H1 (cell line): ENCODE measurements around the gene IYD. TPM values are rescaled to one million over a fixed set of nuclear protein-coding genes. Genes with fewer than 3 reads are reported as not detected.

Source experiments
- CTCF ChIA-PET: fragments of 300-600 bp; sonication (Branson Sonifier 250); formaldehyde crosslinking; loops from one replicate; lab custom pipeline; 2021; ENCODE audit not compliant: partially characterized antibody; lab: Charles Lee
- POLR2A ChIA-PET: fragments of 300-600 bp; sonication (Branson Sonifier 250); formaldehyde crosslinking; loops from one replicate; lab custom pipeline; 2021; ENCODE audit warnings: inconsistent platforms; ENCODE audit not compliant: partially characterized antibody; lab: Charles Lee
- DNase-seq, 2 experiments: peaks; one replicate each; pipeline versions ENCODE4 v3.0.0 to v3.0.0-alpha.2; 2010 to 2022; ENCODE audit warnings: low spot score in 2 of 2, low read depth in 1 of 2, mixed read lengths in 1 of 2
- FAIRE-seq: peaks from 2 replicates; lab custom pipeline; 2011; peaks lifted over from hg19 to GRCh38; lab: Jason Lieb, UNC
- H2AFZ ChIP-seq: 2 replicates; pipeline ENCODE4 v1.8.1; 2012; ENCODE audit warnings: low read length, inconsistent platforms
- H2AK5ac ChIP-seq: 2 replicates; pipeline ENCODE4 v1.6.1; 2013; ENCODE audit warnings: low read depth, low read length
- H2BK120ac ChIP-seq: replicated peaks from 2 replicates; pipeline ENCODE3; 2013; ENCODE audit warnings: low read depth, low read length, inconsistent platforms
- H2BK12ac ChIP-seq: 2 replicates; pipeline ENCODE4 v1.6.1; 2013; ENCODE audit warnings: low read depth, low read length
- H2BK15ac ChIP-seq: 2 replicates; pipeline ENCODE4 v1.6.1; 2013; ENCODE audit warnings: low read length
- H2BK20ac ChIP-seq: 2 replicates; pipeline ENCODE4 v1.6.1; 2013; ENCODE audit warnings: low read length
- H2BK5ac ChIP-seq: 2 replicates; pipeline ENCODE4 v1.6.1; 2013; ENCODE audit warnings: low read depth, low read length
- H3K14ac ChIP-seq: 2 replicates; pipeline ENCODE4 v1.6.1; 2013; ENCODE audit warnings: inconsistent platforms; ENCODE audit not compliant: insufficient read length
- H3K18ac ChIP-seq: 2 replicates; pipeline ENCODE4 v1.6.1; 2013; ENCODE audit warnings: low read length; ENCODE audit errors: extremely low read depth
- H3K23ac ChIP-seq: 2 replicates; pipeline ENCODE4 v1.6.1; 2013; ENCODE audit warnings: inconsistent platforms; ENCODE audit not compliant: insufficient read length
- H3K23me2 ChIP-seq: 2 replicates; pipeline ENCODE4 v1.6.1; 2013; ENCODE audit warnings: low read depth, low read length
- H3K27ac ChIP-seq: 2 replicates; pipeline ENCODE4 v1.6.1; 2011; ENCODE audit warnings: low read depth, low read length, inconsistent platforms
- H3K27me3 ChIP-seq, 4 experiments: replicated peaks in 1 of 4; 1 replicate in 1 of 4; 2 replicates in 3 of 4; pipeline versions ENCODE4 v1.6.1 to v1.8.1; 2011 to 2013; ENCODE audit warnings: low read length in 3 of 4, mild to moderate bottlenecking in 3 of 4, inconsistent platforms in 2 of 4, mixed read lengths in 2 of 4, moderate library complexity in 1 of 4; ENCODE audit not compliant: control insufficient read depth in 3 of 4, insufficient read depth in 3 of 4; ENCODE audit errors: extremely low read depth in 1 of 4
- H3K36me3 ChIP-seq, 4 experiments: 2 replicates each; pipeline versions ENCODE4 v1.6.1 to v1.8.1; 2011 to 2013; ENCODE audit warnings: mild to moderate bottlenecking in 4 of 4, low read length in 3 of 4, moderate library complexity in 2 of 4, control low read depth in 1 of 4, inconsistent platforms in 1 of 4; ENCODE audit not compliant: insufficient read depth in 4 of 4, control insufficient read depth in 2 of 4
- H3K4ac ChIP-seq: replicated peaks from 2 replicates; pipeline ENCODE3; 2013; ENCODE audit warnings: low read length, low read depth, mixed read lengths, inconsistent platforms; ENCODE audit not compliant: insufficient read length
- H3K4me1 ChIP-seq, 4 experiments: replicated peaks in 1 of 4; 1 replicate in 1 of 4; 2 replicates in 3 of 4; pipeline versions ENCODE4 v1.6.1 to v1.8.1; 2011 to 2013; ENCODE audit warnings: low read length in 3 of 4, inconsistent platforms in 2 of 4, mixed read lengths in 1 of 4; ENCODE audit not compliant: insufficient read depth in 4 of 4, control insufficient read depth in 3 of 4
- H3K4me2 ChIP-seq, 2 experiments: 2 replicates each; pipeline versions ENCODE4 v1.6.1 to v1.8.1; 2011 to 2013; ENCODE audit warnings: low read depth in 2 of 2, low read length in 2 of 2, control low read depth in 1 of 2, inconsistent platforms in 1 of 2, mild to moderate bottlenecking in 1 of 2; ENCODE audit not compliant: insufficient read depth in 1 of 2
- H3K4me3 ChIP-seq, 4 experiments: fragments of 200-600, 300-600 bp in 1 of 4; sonication (generic), shearing (Covaris generic), sonication (Bioruptor Twin) in 1 of 4; 2 replicates each; pipeline versions ENCODE4 v1.5.1 to v1.8.1; 2011 to 2016; ENCODE audit warnings: low read length in 4 of 4, low read depth in 3 of 4, control low read depth in 2 of 4, inconsistent platforms in 2 of 4, mild to moderate bottlenecking in 2 of 4, mixed read lengths in 1 of 4, moderate library complexity in 1 of 4; ENCODE audit not compliant: insufficient read depth in 2 of 4; ENCODE audit errors: extremely low read depth in 1 of 4
- H3K56ac ChIP-seq: replicated peaks from 2 replicates; pipeline ENCODE3; 2013; ENCODE audit warnings: low read depth, mild to moderate bottlenecking, mixed read lengths, low read length, inconsistent platforms; ENCODE audit not compliant: insufficient read length
- H3K79me1 ChIP-seq: 2 replicates; pipeline ENCODE4 v1.6.1; 2013; ENCODE audit warnings: low read depth, low read length, control low read depth
- H3K79me2 ChIP-seq, 2 experiments: 2 replicates each; pipeline versions ENCODE4 v1.6.1 to v1.8.1; 2012 to 2013; ENCODE audit warnings: low read length in 2 of 2, mild to moderate bottlenecking in 2 of 2, inconsistent platforms in 1 of 2; ENCODE audit not compliant: insufficient read depth in 2 of 2, control insufficient read depth in 1 of 2
- H3K9ac ChIP-seq, 4 experiments: replicated peaks in 1 of 4; 1 replicate in 1 of 4; 2 replicates in 3 of 4; pipeline versions ENCODE4 v1.6.1 to v1.8.1; 2011 to 2013; ENCODE audit warnings: low read depth in 3 of 4, low read length in 3 of 4, control low read depth in 2 of 4, mild to moderate bottlenecking in 2 of 4, moderate library complexity in 2 of 4, inconsistent platforms in 1 of 4; ENCODE audit errors: extremely low read depth in 1 of 4
- H3K9me3 ChIP-seq, 2 experiments: 2 replicates each; pipeline versions ENCODE4 v1.6.1 to v1.8.1; 2012 to 2013; ENCODE audit warnings: mild to moderate bottlenecking in 2 of 2, moderate library complexity in 2 of 2, control low read depth in 1 of 2, inconsistent platforms in 1 of 2, low read depth in 1 of 2, low read length in 1 of 2, mixed read lengths in 1 of 2; ENCODE audit not compliant: insufficient read depth in 2 of 2
- H4K20me1 ChIP-seq, 2 experiments: replicated peaks in 1 of 2; 2 replicates each; pipeline versions ENCODE3 to v1.8.1; 2011 to 2013; ENCODE audit warnings: inconsistent platforms in 2 of 2, low read length in 2 of 2, mild to moderate bottlenecking in 1 of 2; ENCODE audit not compliant: insufficient read depth in 2 of 2, control insufficient read depth in 1 of 2
- H4K5ac ChIP-seq: 2 replicates; pipeline ENCODE4 v1.6.1; 2013; ENCODE audit warnings: low read length, low read depth, mixed read lengths, inconsistent platforms; ENCODE audit not compliant: insufficient read length
- H4K8ac ChIP-seq: 2 replicates; pipeline ENCODE4 v1.8.0; 2013; ENCODE audit warnings: mild to moderate bottlenecking, moderate library complexity, low read length, inconsistent platforms; ENCODE audit not compliant: insufficient read depth; ENCODE audit errors: extremely low read depth
- H4K91ac ChIP-seq: replicated peaks from 2 replicates; pipeline ENCODE3; 2013; ENCODE audit warnings: low read length, mixed read lengths, inconsistent platforms; ENCODE audit not compliant: insufficient read length
- ASH2L ChIP-seq: fragments of 200-600, 300-600 bp; sonication (generic); IDR thresholded peaks from one replicate; pipeline ENCODE4 v1.7.1; 2017; ENCODE audit warnings: low read length
- BACH1 ChIP-seq: IDR thresholded peaks from 2 replicates; pipeline ENCODE4 v1.6.1; 2012; ENCODE audit warnings: low read length, improper control_type of control experiment
- BCL11A ChIP-seq, 2 experiments: IDR thresholded peaks; one replicate each; pipeline ENCODE4 v1.6.1; 2011; ENCODE audit warnings: low read depth in 2 of 2, low read length in 2 of 2, mild to moderate bottlenecking in 2 of 2
- CBX8 ChIP-seq: fragments of 300-800, 300-1000 bp; sonication (generic); IDR thresholded peaks from 2 replicates; pipeline ENCODE4 v1.7.1; 2016; ENCODE audit warnings: low read depth, low read length, borderline replicate concordance
- EP300 ChIP-seq, 2 experiments: IDR thresholded peaks; 1 replicate in 1 of 2; 2 replicates in 1 of 2; pipeline ENCODE4 v1.6.1; 2011 to 2012; ENCODE audit warnings: low read depth in 2 of 2, low read length in 2 of 2, mild to moderate bottlenecking in 2 of 2, borderline replicate concordance in 1 of 2, inconsistent platforms in 1 of 2, moderate library complexity in 1 of 2
- JUN ChIP-seq: IDR thresholded peaks from 2 replicates; pipeline ENCODE4 v1.6.1; 2011; ENCODE audit warnings: low read depth, mild to moderate bottlenecking, improper control_type of control experiment, low read length
- KDM4A ChIP-seq: IDR thresholded peaks from one replicate; pipeline ENCODE4 v1.7.1; 2012; ENCODE audit warnings: low read depth, mild to moderate bottlenecking, moderate library complexity, low read length, inconsistent platforms; ENCODE audit not compliant: severe bottlenecking
- MAX ChIP-seq: IDR thresholded peaks from 2 replicates; pipeline ENCODE4 v1.6.1; 2012; ENCODE audit warnings: inconsistent platforms
- POLR2A ChIP-seq, 2 experiments: IDR thresholded peaks; 1 replicate in 1 of 2; 2 replicates in 1 of 2; pipeline ENCODE4 v1.6.1; 2011; ENCODE audit warnings: low read depth in 2 of 2, low read length in 2 of 2, mild to moderate bottlenecking in 2 of 2; ENCODE audit errors: control extremely low read depth in 1 of 2
- POU5F1 ChIP-seq: IDR thresholded peaks from 2 replicates; pipeline ENCODE4 v1.6.1; 2011; ENCODE audit warnings: low read depth, mild to moderate bottlenecking, low read length, moderate library complexity
- RBBP5 ChIP-seq: IDR thresholded peaks from 2 replicates; pipeline ENCODE4 v1.7.1; 2012; ENCODE audit warnings: low read depth, mild to moderate bottlenecking, inconsistent platforms, low read length, moderate library complexity, borderline replicate concordance
- SIX5 ChIP-seq: IDR thresholded peaks from 2 replicates; pipeline ENCODE4 v1.6.1; 2011; ENCODE audit warnings: mild to moderate bottlenecking, low read depth, low read length
- TEAD4 ChIP-seq: IDR thresholded peaks from 2 replicates; pipeline ENCODE4 v1.6.1; 2012; ENCODE audit warnings: low read depth, low read length, inconsistent platforms, mixed read lengths
- USF2 ChIP-seq: IDR thresholded peaks from 2 replicates; pipeline ENCODE4 v1.6.1; 2011; ENCODE audit warnings: low read length, improper control_type of control experiment
- WGBS, 2 experiments: shearing (Covaris generic) in 1 of 2; methylation state at CpG; one replicate each; pipeline versions ENCODE4 v1.1.6 to v1.1.7; 2013 to 2015; ENCODE audit warnings: low lambda C conversion rate in 2 of 2, mixed read lengths in 2 of 2, inconsistent platforms in 1 of 2, low coverage in 1 of 2, missing lambda C conversion rate in 1 of 2; ENCODE audit not compliant: insufficient replicate concordance in 2 of 2, insufficient coverage in 1 of 2, insufficient read length in 1 of 2; ENCODE audit errors: extremely low coverage in 1 of 2, missing lambda C conversion rate in 1 of 2; 5-methylcytosine and 5-hydroxymethylcytosine counted together
- polyA plus RNA-seq, 7 experiments: library from polyadenylated mRNA; depleted of rRNA in 3 of 7; stranded (reverse) in 5 of 7; unstranded in 2 of 7; fragments of >200 nt in 5 of 7; fragments of 200-250 nt in 2 of 7; gene quantifications; 1 replicate in 5 of 7; 2 replicates in 1 of 7; 4 replicates in 1 of 7; pipeline versions ENCODE4 v1.2.1 to v1.2.3, GENCODE V29; 2011 to 2013; ENCODE audit warnings: missing spikeins in 2 of 7, mixed read lengths in 2 of 7
- total RNA-seq: library from RNA; stranded (reverse); fragmentation: NEBNext Ultra II Directional; extraction: Animal tissue kit (Norgen Biotek cat#: 25700); gene quantifications from 2 replicates; pipeline ENCODE4 v1.2.1, GENCODE V29; 2021

Gene IYD
- total and polyA plus RNA-seq, 2 of the 8 experiments (the other 6 are each of a cell fraction or from before 2014, with no cell fraction given), result not detected

GRCh38 chr6:150413781-150414281 is 45.0 kb downstream of the IYD start:
- no peak overlapping the region for H2BK120ac ChIP-seq
- H3K4me2 ChIP-seq, result no peak overlapping the region
- WGBS, 2 experiments, result 88% methylated on average over 3 of the region's 3 CpGs; no CpG with 5 or more reads in 1 of the 2 experiments
- H4K91ac ChIP-seq, result no peak overlapping the region
- ChIA-PET POLR2A (no interaction called here), CTCF (no interaction called here)
- H3K9ac ChIP-seq, result no peak overlapping the region
- H2AK5ac ChIP-seq, result no peak overlapping the region
- no peak overlapping the region for H3K18ac ChIP-seq
- H3K79me1 ChIP-seq, result no peaks in the 10 kb centered on the region
- TF ChIP-seq USF2 (no peak), POLR2A (IDR thresholded peaks at IDR 0.05; ENCODE audit: control extremely low read depth in 1 of 2, low read depth in 2 of 2, low read length in 2 of 2) (no peak), JUN (no peak), POU5F1 (no peak), KDM4A (no peak), ASH2L (no peak), BCL11A (IDR thresholded peaks at IDR 0.05; ENCODE audit: low read depth in 2 of 2, low read length in 2 of 2) (no peak), EP300 (IDR thresholded peaks at IDR 0.05; ENCODE audit: borderline replicate concordance in 1 of 2, low read depth in 2 of 2, low read length in 2 of 2) (no peak), CBX8 (no peak), SIX5 (no peak), BACH1 (no peak), RBBP5 (no peak), TEAD4 (no peak), MAX (no peak)
- no peaks in the 10 kb centered on the region for H4K20me1 ChIP-seq
- no peaks in the 10 kb centered on the region for H3K4me1 ChIP-seq
- H3K9me3 ChIP-seq, result no peaks in the 10 kb centered on the region
- DNase-seq (no peak), FAIRE-seq (no peak)
- no peaks in the 10 kb centered on the region for H3K36me3 ChIP-seq
- H3K79me2 ChIP-seq, result no peaks in the 10 kb centered on the region
- H3K4me3 ChIP-seq, result no peak overlapping the region
- no peak overlapping the region for H2BK15ac ChIP-seq
- H3K14ac ChIP-seq, result no peak overlapping the region
- H2AFZ ChIP-seq, result no peak overlapping the region
- H2BK5ac ChIP-seq, result no peak overlapping the region
- no peak overlapping the region for H3K4ac ChIP-seq
- no peak overlapping the region for H3K23ac ChIP-seq
- no peak overlapping the region for H3K56ac ChIP-seq
- no peak overlapping the region for H2BK20ac ChIP-seq
- H3K23me2 ChIP-seq, result no peaks in the 10 kb centered on the region
- no peak overlapping the region for H2BK12ac ChIP-seq
- no peak overlapping the region for H4K8ac ChIP-seq
- no peak overlapping the region for H3K27ac ChIP-seq
- no peaks in the 10 kb centered on the region; a peak in 1 of 7 replicates for H3K27me3 ChIP-seq
- no peak overlapping the region for H4K5ac ChIP-seq
